SJCRH30 (cell line): ENCODE measurements around the gene LPGAT1. TPM values are rescaled to one million over a fixed set of nuclear protein-coding genes. Genes with fewer than 3 reads are reported as not detected.
"Not testable (repeated sequence)": the region's sequence is repeated elsewhere in the genome, so short reads cannot be mapped to it uniquely, and the experiment has no call there.

Experiments
- DNase-seq, 2 experiments: peaks; one replicate each; pipeline ENCODE4 v3.0.0-alpha.2; 2015 to 2020
- H3K27ac ChIP-seq: fragments of 250-450 bp; sonication (Bioruptor Pico); 2 replicates; pipeline ENCODE4 v1.5.1; 2020; ENCODE audit warnings: mild to moderate bottlenecking, moderate library complexity
- H3K27me3 ChIP-seq: fragments of 250-450 bp; sonication (Bioruptor Pico); 2 replicates; pipeline ENCODE4 v1.5.1; 2020; ENCODE audit warnings: mild to moderate bottlenecking, moderate library complexity
- H3K36me3 ChIP-seq: fragments of 250-450 bp; sonication (Bioruptor Pico); 2 replicates; pipeline ENCODE4 v1.5.1; 2020; ENCODE audit warnings: mild to moderate bottlenecking, moderate library complexity
- H3K4me1 ChIP-seq: fragments of 250-450 bp; sonication (Bioruptor Pico); 2 replicates; pipeline ENCODE4 v1.5.1; 2020; ENCODE audit warnings: mild to moderate bottlenecking, moderate library complexity
- H3K4me3 ChIP-seq: fragments of 250-450 bp; sonication (Bioruptor Pico); 2 replicates; pipeline ENCODE4 v1.5.1; 2020; ENCODE audit warnings: mild to moderate bottlenecking, moderate library complexity
- H3K9me3 ChIP-seq: fragments of 250-450 bp; sonication (Bioruptor Pico); replicated peaks from 2 replicates; pipeline ENCODE4 v1.5.1; 2020; ENCODE audit warnings: mild to moderate bottlenecking, moderate library complexity
- total RNA-seq: library from RNA; depleted of rRNA; stranded (reverse); fragments of >200 nt; shearing (Covaris generic); gene quantifications from 2 replicates; pipeline ENCODE4 v1.2.3, GENCODE V29; 2014

LPGAT1 gene
- total RNA-seq, 1 experiment from 2014 or later: 70.0 TPM

DNA sequence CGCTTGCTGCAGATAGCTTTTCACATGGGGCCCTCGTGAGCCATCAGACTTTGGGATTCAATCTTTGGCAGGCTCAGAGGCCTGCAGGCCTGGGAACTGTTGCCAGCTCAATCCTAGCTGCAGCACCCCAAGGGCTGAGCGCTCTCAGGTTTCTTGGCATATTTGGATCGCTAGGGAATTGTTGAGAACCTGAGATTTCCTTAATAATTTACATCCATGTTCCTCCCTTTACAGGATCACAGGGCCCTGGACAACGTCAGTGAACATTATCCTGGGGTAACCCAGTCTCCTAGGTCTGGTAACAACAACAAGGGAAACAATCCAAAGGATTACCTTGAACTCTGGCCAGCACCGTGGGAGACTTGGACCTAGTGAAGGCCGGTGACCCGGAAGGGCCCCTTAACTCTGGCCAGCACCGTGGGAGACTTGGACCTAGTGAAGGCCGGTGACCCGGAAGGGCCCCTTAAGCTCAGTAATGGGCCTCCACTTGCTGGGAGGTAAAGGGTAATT is 105.8 kb downstream of the LPGAT1 start:
- H3K27ac ChIP-seq: no peak overlapping the region
- H3K27me3 ChIP-seq: no peaks in the 10 kb centered on the region
- peaks cover 9% of the 10 kb centered on the region; the same call in 1 of the 2 replicates for H3K4me1 ChIP-seq
- no peaks in the 10 kb centered on the region for H3K9me3 ChIP-seq
- H3K4me3 ChIP-seq: no peak overlapping the region
- peak in 1 of 2 experiments; percentile 22 for DNase-seq
- no peaks in the 10 kb centered on the region for H3K36me3 ChIP-seq

DNA sequence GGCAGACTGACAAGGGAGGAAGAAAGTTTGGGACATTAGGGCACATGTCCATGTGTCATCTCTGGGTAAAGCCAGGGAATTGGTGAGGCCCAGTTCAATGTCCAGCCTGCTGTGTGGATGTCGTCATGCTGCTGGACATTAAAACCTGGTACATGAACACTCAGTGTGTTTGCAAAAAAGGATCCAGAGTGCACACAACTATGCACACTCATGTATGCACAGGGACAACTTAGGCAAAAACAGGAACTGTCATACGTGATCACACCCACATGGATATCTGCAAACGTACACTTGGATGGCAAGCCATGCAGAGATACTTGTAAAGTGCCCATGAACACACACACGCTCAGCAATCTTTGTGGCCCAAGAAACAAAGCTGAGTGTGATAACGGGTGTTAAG is 107.3 kb downstream of the LPGAT1 start:
- DNase-seq: no peak
- no peaks in the 10 kb centered on the region for H3K9me3 ChIP-seq

DNA sequence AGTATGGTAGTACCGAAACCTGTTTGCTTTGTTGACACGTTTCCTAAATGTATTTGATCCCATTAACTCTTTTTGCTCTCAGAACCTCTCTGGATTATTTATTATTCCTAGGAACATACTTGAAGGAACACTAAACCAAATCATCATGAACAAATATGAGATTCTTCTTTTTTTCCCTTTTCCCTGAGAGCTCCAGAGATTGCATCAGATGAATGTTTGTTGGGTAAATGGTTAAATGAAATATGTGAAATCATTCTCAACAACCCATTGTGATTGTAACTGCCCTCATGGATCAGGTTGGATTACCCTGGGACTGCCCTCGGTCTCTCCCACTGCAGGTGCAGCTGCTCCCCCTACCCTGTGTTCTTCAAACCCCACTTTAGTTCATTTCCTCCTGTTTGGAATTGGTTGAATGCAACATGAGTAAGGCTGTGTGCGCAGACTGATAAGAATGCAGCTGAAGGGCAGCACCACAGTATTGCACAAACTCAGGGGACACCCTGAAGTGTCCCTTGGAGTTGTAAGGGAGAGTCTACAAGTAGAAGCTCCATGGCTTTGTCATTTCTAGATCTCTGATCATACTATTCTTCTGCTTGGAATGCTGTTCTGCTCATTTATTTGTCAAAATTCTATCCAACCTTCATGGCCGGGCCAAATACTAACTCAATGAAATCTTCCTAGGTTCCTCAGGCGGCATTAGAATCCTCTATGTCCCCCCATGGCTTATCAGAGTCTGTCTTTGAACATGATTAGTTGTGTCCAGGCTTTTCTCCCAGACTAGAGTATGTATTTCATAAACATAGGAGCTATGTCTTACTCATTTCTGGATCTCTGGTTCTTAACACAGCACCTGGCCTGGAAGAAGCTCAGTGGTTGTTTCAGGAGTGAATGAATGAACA is 108.0 kb downstream of the LPGAT1 start:
- no peak overlapping the region for H3K27ac ChIP-seq
- no peak for DNase-seq
- no peaks in the 10 kb centered on the region for H3K27me3 ChIP-seq
- no peaks in the 10 kb centered on the region for H3K36me3 ChIP-seq
- H3K4me1 ChIP-seq: peaks cover 9% of the 10 kb centered on the region; the same call in 1 of the 2 replicates
- no peak overlapping the region for H3K4me3 ChIP-seq
- H3K9me3 ChIP-seq: no peaks in the 10 kb centered on the region

More for the DNA sequence above, 107.3 kb downstream of the LPGAT1 start:
- Histone ChIP-seq H3K4me1 (peaks cover 9% of the 10 kb centered on the region; the same call in 1 of the 2 replicates), H3K27ac (no peak overlapping the region), H3K4me3 (no peak overlapping the region), H3K36me3 (no peaks in the 10 kb centered on the region), H3K27me3 (no peaks in the 10 kb centered on the region)

DNA sequence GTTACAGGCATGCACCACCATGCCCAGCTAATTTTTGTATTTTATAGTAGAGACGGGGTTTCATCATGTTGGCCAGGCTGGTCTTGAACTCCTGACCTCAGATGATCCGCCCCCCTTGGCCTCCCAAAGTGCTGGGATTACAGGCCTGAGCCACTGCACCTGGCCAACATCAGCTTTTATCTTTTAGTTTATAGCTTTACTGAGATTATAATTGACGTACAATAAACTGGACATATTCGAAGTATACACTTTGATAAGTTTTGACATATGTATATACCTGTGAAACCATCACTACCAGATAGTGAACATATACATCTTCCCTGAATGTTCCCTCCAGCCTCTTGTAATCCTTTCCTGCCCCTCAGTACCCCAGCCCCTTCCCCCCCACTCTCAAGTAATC is 114.0 kb downstream of the LPGAT1 start:
- H3K27ac ChIP-seq, DNase-seq, H3K27me3 ChIP-seq, H3K36me3 ChIP-seq, H3K9me3 ChIP-seq, H3K4me3 ChIP-seq: not testable (repeated sequence)
- H3K4me1 ChIP-seq: peaks cover 22% of the 10 kb centered on the region

DNA sequence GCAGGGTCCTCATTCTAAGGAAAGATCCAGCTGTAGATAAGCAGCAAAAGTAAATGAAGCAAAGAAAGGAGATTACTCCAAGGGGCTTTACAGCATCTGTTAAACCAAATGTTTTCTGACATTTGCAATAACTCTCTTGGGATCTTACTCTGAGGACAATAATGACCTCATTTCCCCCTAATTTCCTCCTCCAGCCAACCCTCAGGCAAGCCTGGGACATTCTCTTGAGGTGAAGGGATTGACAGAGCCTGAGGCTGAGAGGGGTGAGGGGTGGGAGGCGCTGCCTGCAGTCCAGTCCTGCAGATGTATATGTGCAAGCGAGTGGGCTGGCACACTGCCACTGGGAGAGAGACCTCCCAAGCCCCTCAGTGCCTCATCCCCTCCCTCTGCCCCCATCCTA is 114.6 kb downstream of the LPGAT1 start:
- Histone ChIP-seq H3K36me3 (no peaks in the 10 kb centered on the region), H3K9me3 (no peaks in the 10 kb centered on the region), H3K4me1 (peaks cover 27% of the 10 kb centered on the region), H3K4me3 (no peak overlapping the region), H3K27me3 (no peaks in the 10 kb centered on the region), H3K27ac (no peak overlapping the region)
- DNase-seq: peak; percentile 86 to 88

DNA sequence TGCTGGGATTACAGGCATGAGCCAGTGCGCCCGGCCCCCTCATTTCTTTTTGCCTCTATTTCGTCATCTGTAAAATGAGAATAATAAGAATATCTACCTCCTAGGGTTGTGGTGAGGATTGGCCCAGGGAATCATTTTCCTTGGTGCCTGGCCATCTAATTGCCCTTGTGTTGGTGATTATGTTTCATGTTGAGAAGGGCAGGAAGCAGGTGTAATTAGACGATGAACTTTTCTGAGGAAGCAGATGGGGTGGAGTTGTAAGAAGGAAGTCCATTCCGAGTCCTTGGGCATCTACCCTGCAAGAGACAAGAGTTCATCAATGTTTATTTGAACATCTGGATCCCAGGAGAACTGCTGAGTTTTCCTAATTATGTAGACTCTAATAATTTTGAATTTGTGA is 116.4 kb downstream of the LPGAT1 start:
- Histone ChIP-seq H3K4me1 (peaks cover 27% of the 10 kb centered on the region), H3K9me3 (no peaks in the 10 kb centered on the region), H3K27ac (no peak overlapping the region), H3K36me3 (no peaks in the 10 kb centered on the region), H3K27me3 (no peaks in the 10 kb centered on the region), H3K4me3 (no peak overlapping the region)
- DNase-seq: peak in 1 of 2 experiments; percentile 51

DNA sequence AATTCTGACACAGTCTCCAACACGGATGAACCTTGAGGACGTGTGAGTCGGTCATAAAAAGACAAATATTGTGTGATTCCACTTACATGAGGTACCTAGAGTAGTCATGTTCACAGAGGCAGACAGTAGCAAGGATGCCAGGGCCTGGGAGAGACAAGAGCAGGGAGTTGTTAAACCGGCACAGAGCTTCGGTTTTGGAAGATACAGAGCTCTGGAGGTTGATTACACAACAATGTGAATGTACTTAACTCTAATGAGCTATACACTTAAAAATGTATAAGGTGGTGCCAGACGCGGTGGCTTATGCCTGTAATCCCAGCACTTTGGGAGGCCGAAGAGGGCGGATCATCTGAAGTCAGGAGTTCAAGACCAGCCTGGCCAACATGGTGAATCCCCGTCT is 117.3 kb downstream of the LPGAT1 start:
- H3K4me1 ChIP-seq: peaks cover 27% of the 10 kb centered on the region
- no peaks in the 10 kb centered on the region for H3K27me3 ChIP-seq
- DNase-seq: no peak
- no peaks in the 10 kb centered on the region for H3K9me3 ChIP-seq
- no peaks in the 10 kb centered on the region for H3K36me3 ChIP-seq
- no peak overlapping the region for H3K4me3 ChIP-seq
- no peak overlapping the region for H3K27ac ChIP-seq

DNA sequence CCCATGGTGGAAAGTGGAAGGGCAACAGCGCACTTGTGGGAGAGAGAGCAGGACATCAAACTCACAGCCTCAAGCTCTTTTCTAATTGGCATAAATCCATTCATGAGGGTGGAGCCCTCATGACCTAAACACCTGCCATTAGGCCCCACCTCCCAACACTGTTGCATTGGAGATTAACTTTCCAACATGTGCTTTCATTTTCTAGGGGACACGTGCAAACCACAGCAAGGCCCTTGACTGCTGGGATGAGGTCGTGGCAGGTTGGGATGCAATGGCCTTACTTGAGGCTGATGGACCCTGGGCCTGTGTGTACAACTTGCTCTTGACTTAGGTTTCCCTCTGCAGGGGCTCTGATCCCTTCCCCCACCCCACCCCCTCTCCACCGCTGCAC is 119.3 kb downstream of the LPGAT1 start:
- Histone ChIP-seq H3K27ac (no peak overlapping the region), H3K9me3 (no peaks in the 10 kb centered on the region), H3K36me3 (no peaks in the 10 kb centered on the region), H3K4me3 (no peak overlapping the region), H3K4me1 (peaks cover 29% of the 10 kb centered on the region), H3K27me3 (no peaks in the 10 kb centered on the region)
- DNase-seq: peak in 1 of 2 experiments; percentile 35

DNA sequence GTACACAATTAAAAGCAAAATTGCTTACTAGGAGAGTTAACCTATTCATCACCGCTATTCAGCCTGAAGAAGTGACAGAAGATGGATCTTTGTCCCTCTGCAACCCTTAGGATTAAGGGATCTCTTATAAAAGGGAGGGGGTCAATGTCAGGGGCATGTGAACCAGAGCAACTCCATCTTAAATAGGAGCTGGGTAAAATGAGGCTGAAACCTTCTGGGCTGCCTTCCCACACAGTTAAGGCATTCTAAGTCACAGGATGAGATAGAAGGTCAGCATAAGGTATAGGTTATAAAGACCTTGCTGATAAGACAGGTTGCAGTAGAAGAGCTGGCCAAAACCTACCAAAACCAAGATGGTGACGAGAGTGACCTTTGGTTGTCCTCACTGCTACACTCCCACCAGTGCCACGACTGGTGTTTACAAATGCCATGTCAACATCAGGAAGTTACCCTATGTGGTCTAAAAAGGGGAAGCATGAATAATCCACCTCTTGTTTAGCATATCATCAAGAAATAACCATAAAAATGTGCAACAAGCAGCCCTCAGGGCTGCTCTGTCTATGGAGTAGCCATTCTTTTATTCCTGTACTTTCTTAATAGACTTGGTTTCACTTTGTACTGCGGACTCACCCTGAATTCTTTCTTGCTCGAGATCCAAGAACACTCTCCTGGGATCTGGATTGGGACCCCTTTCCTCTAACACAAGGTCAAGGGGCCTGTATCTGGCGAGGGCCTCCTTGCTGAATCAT is 119.8 kb downstream of the LPGAT1 start:
- no peaks in the 10 kb centered on the region for H3K9me3 ChIP-seq
- H3K36me3 ChIP-seq: no peaks in the 10 kb centered on the region
- no peak for DNase-seq
- peaks cover 29% of the 10 kb centered on the region for H3K4me1 ChIP-seq
- H3K4me3 ChIP-seq: no peak overlapping the region
- H3K27me3 ChIP-seq: no peaks in the 10 kb centered on the region
- H3K27ac ChIP-seq: no peak overlapping the region

DNA sequence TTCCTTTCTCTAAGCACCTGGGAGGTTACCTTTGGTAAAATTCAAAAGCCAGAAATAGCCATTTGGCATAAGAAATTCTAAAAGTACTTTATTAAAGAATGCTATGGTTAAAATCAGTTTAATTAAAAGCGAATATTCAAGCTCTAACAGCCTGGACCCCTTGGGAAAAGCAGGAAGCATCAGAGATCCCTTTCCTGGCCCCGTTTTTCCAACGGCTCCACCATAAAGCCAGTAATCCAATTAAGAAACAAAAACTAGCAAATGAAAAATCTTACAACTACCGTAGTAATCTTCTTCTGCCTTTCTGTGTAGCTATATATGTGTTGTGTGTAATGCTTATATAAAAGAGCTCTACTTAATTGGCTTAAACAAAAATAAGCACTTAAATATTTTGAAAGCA is 121.6 kb downstream of the LPGAT1 start:
- Histone ChIP-seq H3K27ac (no peak overlapping the region), H3K9me3 (no peaks in the 10 kb centered on the region), H3K27me3 (no peaks in the 10 kb centered on the region), H3K36me3 (no peaks in the 10 kb centered on the region), H3K4me1 (peaks cover 34% of the 10 kb centered on the region), H3K4me3 (no peak overlapping the region)
- no peak for DNase-seq

DNA sequence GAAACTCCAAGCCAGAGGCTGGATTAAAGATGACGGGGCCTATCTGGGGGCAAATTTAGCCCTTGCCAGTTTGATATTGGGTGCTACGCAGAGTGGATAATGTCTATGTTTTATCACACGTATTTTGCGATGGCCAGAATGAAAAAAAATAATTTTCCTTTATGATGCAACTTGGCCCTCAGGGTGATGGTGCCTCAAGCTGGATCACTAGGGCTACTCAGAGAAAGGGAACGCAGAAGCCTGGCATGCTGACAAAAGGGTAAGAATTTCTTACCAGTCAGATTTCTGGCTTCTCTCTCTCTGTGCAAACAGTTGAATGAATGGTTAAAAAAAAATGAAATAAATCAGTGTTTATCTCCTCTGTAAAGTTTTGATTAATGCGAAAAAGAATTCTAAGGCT is 122.6 kb downstream of the LPGAT1 start:
- Histone ChIP-seq H3K27ac (no peak overlapping the region), H3K9me3 (no peaks in the 10 kb centered on the region), H3K27me3 (no peaks in the 10 kb centered on the region), H3K4me3 (no peak overlapping the region), H3K4me1 (peaks cover 42% of the 10 kb centered on the region), H3K36me3 (no peaks in the 10 kb centered on the region)
- DNase-seq: no peak

DNA sequence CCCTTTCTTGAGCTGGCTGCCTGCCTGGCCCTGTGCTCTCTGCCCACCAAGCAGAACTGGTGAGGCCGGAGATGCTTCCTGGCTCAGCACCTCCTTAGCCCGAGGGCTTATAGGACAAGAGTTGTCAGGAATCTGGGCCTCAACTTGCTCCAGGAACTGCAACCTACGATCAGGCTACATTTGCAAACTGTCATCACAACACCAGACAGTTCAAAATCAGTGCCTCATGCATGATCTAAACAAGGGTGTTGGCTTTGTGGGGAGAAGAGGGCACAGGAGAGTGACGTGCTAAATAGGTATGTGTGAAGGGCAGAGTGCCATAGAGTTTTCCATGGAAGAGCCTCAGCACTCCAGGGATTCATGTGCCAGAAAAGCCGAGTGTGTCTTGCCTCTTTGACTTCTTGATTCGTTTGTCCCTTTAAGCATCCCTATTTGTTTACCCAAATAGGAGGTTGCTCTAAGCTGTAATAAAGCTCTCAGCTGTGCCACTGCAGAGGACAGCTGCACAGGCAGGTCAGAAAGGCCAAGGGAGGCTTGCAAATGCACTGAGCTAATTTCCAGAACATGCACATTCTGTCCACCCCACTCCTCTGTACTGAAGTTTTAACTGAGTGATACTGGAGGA is 125.0 kb downstream of the LPGAT1 start:
- no peaks in the 10 kb centered on the region for H3K9me3 ChIP-seq
- no peaks in the 10 kb centered on the region for H3K36me3 ChIP-seq
- H3K4me1 ChIP-seq: peaks cover 38% of the 10 kb centered on the region
- H3K27me3 ChIP-seq: no peaks in the 10 kb centered on the region
- DNase-seq: peak; percentile 78 to 84
- H3K4me3 ChIP-seq: no peak overlapping the region
- peak overlapping the region; percentile 31; the same call in 1 of the 2 replicates for H3K27ac ChIP-seq

DNA sequence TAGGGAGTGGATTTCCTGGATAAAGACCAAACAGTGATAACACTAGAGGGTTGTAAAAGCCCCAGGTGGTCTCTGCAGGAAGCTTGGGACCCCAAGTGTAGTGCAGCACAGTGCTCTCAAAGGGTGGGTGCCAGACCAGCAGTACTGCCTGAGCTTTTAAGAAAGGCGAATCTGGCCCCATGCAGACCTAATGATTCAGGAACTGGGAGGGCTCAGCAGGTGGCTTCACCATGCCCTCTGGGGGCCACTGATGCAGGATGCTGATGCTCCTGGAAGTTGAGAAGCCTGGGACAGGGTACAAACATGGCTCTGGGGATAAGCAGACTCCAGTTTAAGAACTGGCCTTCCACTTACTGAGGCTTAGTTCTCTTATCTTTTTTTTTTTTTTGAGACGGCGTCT is 126.0 kb downstream of the LPGAT1 start:
- Histone ChIP-seq H3K36me3 (no peaks in the 10 kb centered on the region), H3K27ac (no peak overlapping the region), H3K4me3 (no peak overlapping the region), H3K9me3 (no peaks in the 10 kb centered on the region), H3K27me3 (no peaks in the 10 kb centered on the region), H3K4me1 (peaks cover 38% of the 10 kb centered on the region)
- no peak for DNase-seq

DNA sequence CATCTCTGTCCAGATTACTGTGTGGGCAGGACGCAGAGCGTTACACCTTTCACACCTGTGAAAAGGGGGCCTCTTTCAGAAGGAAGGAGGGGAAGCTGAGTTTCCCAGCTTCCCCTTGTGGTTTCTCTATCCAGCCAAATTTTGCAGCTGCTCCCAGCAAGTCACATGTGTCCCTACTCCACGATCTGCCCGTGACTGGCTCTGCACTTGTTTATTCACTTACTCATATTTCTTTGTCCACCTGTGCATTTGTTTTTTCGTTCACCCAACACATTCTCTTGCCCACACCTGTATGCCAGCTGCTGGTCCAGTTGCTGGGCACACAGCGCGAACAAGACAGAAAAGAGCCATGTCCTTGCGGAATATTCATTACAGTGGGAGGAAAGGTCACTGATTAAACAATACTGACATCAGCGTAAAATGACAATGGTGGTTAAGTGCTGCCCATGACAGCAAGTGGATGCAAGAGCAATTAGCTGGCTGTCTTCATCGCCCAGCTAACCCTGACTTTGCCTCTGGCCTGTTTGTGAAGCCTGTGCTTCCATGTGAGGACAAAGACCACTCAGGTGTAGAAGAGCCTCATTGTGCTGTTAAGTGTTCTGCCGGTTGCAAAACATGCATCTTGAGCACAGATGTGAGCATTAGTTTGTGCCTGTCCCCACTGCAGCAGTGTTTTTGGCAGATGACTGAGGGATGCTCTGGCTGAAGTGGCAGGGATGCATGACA is 126.6 kb downstream of the LPGAT1 start:
- no peak overlapping the region for H3K27ac ChIP-seq
- H3K4me3 ChIP-seq: no peak overlapping the region
- no peaks in the 10 kb centered on the region for H3K36me3 ChIP-seq
- H3K4me1 ChIP-seq: peaks cover 38% of the 10 kb centered on the region
- no peaks in the 10 kb centered on the region for H3K9me3 ChIP-seq
- DNase-seq: peak; percentile 57 to 79
- H3K27me3 ChIP-seq: no peaks in the 10 kb centered on the region
